GM21447 (cell line): ENCODE results near the gene MRGPRF.

Experiments used
- ATAC-seq: cut with Tn5 transposase; IDR thresholded peaks from one replicate; pipeline ENCODE4 v1.9.1; 2021; ENCODE audit not compliant: unreplicated experiment

Gene MRGPRF

DNA sequence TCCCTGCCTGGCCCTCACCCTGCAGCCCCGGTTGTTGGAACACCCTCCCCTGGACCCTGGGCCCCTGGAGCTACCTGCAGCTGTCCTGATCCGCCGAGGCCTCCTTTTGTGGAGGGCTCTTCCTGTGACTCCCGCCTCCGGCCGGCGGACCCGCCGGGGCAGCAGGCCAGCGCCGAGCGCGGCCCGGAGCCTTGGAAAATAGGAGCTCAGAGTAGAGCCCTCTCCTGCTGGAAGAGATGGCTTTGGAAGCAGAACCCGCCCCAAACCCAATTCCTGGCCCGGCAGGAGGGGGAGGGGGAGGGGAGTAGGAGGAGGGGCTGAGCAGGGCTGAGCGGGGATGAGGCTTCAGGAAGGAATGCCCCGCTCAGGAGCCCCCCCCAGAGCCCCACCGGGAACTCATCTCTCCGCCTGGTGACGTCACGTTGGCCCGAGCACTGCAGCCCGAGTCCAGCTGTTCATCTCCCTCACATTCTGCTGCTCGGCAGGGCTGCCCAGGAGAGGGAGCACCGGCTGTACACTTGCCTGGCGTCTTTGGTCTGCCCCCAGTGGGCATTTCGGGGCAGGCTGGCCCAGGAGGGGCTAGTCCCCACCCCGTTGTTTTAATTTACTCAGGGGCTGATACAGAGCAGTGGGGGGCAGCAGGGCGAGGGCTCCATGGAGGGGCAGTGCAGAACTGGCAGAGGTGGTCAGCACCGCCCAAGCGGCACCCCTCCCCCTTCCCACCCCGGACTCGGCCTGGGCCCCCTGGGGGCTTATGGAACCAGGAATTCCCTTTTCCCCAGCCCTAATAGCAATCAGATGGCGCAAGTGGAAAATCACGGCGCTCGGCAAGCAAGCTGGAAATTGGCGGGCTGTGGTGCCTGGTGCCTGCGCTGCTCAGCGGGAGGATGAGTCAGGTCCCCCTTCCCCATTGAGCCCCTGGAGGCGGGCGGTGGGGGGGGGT is at the start of gene MRGPRF:
TSS of gene MRGPRF (minus strand) at position 238 of the 943 bp plus-strand sequence. CDS start 3,345 bp downstream, outside the sequence.
- ATAC-seq: no peak

GRCh38 chr11:69062169-69062855 is 49.3 kb upstream of the MRGPRF start:
- no peak for ATAC-seq

- no peak for ATAC-seq
Observed at GRCh38 chr11:69061713-69062053, 48.6 kb upstream of the MRGPRF start.

- no peak for ATAC-seq
Observed at GRCh38 chr11:69060806-69061712, 48.0 kb upstream of the MRGPRF start.

- no peak for ATAC-seq
Observed at GRCh38 chr11:69059985-69060384, 46.9 kb upstream of the MRGPRF start.

GRCh38 chr11:69059429-69059828 is 46.4 kb upstream of the MRGPRF start:
- no peak for ATAC-seq

DNA sequence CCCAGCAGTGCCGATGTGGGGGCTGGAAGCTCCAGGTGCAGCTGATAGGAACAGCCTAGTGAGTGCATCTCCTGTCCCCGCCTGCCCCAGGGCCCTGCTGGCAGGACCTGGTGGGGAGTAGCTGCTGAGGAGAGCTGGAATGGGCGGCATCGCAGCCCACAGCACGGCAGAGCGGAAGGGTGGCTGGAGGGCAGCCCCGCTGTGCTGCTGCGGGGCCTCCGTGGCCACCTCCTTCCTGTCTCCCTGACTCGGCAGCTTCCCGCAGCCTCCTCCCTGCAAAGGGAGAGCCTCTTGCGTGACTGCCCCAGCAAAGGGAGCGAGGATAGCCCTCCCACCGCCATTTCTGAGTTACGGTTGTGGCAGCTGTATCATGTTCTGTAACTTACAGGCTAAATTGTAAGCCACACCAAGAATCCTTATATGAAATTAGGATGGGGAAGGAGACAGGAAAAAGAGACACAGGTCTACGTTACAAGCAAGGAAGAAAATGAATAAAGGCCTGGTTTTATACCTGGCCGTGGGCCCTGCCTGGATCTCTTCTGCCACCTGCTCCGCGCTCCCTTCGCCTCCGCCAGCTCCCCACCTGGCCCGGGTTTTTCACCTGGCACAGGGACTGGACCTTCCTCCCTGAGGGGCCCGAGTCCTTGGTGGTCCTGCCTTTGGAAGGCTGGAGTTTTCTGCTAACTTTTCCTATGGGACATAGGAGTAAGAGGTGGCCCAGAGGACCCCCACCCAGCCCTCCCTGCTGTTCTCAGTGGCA is 45.6 kb upstream of the MRGPRF start:
- no peak for ATAC-seq

- no peak for ATAC-seq
Observed at GRCh38 chr11:69057801-69058200, 44.8 kb upstream of the MRGPRF start.

- ATAC-seq: no peak
Observed at GRCh38 chr11:69057236-69057635, 44.2 kb upstream of the MRGPRF start.

- ATAC-seq: peak; percentile 79
Observed at GRCh38 chr11:69055598-69056516, 42.8 kb upstream of the MRGPRF start.

- no peak for ATAC-seq
Observed at GRCh38 chr11:69055212-69055586, 42.2 kb upstream of the MRGPRF start.

GRCh38 chr11:69054397-69055211 is 41.6 kb upstream of the MRGPRF start:
- ATAC-seq: no peak

GRCh38 chr11:69053546-69054396 is 40.7 kb upstream of the MRGPRF start:
- no peak for ATAC-seq

GRCh38 chr11:69053169-69053477 is 40.1 kb upstream of the MRGPRF start:
- no peak for ATAC-seq

DNA sequence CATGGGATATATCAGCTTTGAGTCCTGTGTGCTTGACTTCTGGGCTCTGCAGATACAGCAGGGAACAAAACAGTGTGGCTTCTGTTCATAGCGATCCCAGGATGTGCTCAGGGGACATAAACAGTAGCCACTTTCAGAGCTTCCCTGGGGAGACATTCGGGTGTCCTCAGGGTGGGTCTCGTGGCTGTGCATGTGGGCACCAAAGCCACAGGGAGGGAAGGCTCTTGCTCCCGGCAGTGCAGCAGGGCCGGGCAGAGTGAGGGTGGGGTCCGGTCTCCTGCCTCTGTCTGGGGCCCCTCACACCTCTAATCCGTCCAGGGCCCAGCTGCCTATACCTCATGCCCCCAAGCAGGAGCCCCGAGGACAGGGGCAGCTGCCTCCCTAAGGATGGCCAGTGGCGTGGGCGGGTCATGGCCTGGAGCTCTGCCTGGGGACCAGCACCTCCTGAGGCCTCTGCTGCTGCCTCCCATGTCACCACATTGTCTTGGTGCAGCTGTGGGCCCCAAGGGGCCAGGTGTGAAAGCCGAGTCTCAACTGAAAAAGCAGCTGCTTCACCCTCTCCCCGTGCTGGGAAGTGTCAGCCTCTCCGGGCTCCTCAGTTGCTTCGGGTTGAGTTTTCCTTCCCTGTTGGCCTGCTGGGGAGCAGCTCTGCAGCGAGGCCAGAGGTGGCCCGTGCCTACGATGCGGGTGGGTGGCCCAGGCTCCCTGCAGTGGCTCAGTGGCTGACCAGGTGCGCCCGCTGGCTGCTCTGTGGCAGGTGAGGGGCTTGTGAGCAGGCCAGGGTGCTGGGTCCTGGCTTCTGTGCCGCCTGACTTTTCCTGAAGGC is 39.5 kb upstream of the MRGPRF start:
- no peak for ATAC-seq

GRCh38 chr11:69051381-69052342 is 38.6 kb upstream of the MRGPRF start:
- no peak for ATAC-seq
